IPS-11a (cell line): ENCODE data around the gene ZNF791.
"Not testable (repeated sequence)": the region's sequence is repeated elsewhere in the genome, so short reads cannot be mapped to it uniquely, and the experiment has no call there.

ENCODE experiments used
- H3K4me3 ChIP-seq: one replicate; pipeline ENCODE4 v1.5.1; 2013; ENCODE audit warnings: low read depth, low read length, control low read depth

Gene ZNF791

GRCh38 chr19:12628040-12629022 lies 17.6 kb downstream of the ZNF791 start:
- no peak overlapping the region for H3K4me3 ChIP-seq

GRCh38 chr19:12629215-12629614 lies 18.5 kb downstream of the ZNF791 start:
- H3K4me3 ChIP-seq: no peak overlapping the region

GRCh38 chr19:12636631-12637030 lies 25.9 kb downstream of the ZNF791 start:
- no peak overlapping the region for H3K4me3 ChIP-seq

- H3K4me3 ChIP-seq: no peak overlapping the region
Measured at GRCh38 chr19:12638611-12639182, 28.0 kb downstream of the ZNF791 start.

- peak overlapping the region; percentile 45 for H3K4me3 ChIP-seq
Measured at GRCh38 chr19:12639901-12640613, 29.3 kb downstream of the ZNF791 start.

GRCh38 chr19:12641456-12641855 lies 30.7 kb downstream of the ZNF791 start:
- H3K4me3 ChIP-seq: no peak overlapping the region

GRCh38 chr19:12642506-12642905 lies 31.8 kb downstream of the ZNF791 start:
- H3K4me3 ChIP-seq: no peak overlapping the region

GRCh38 chr19:12643716-12644115 lies 33.0 kb downstream of the ZNF791 start:
- H3K4me3 ChIP-seq: not testable (repeated sequence)

GRCh38 chr19:12646551-12646950 lies 35.8 kb downstream of the ZNF791 start:
- no peak overlapping the region for H3K4me3 ChIP-seq

- no peak overlapping the region for H3K4me3 ChIP-seq
Measured at GRCh38 chr19:12647047-12647446, 36.3 kb downstream of the ZNF791 start.

GRCh38 chr19:12647490-12648071 lies 36.9 kb downstream of the ZNF791 start:
- no peak overlapping the region for H3K4me3 ChIP-seq

- H3K4me3 ChIP-seq: no peak overlapping the region
Measured at GRCh38 chr19:12648088-12648487, 37.4 kb downstream of the ZNF791 start.

GRCh38 chr19:12649941-12650340 lies 39.2 kb downstream of the ZNF791 start:
- H3K4me3 ChIP-seq: no peak overlapping the region

GRCh38 chr19:12652219-12652618 lies 41.5 kb downstream of the ZNF791 start:
- no peak overlapping the region for H3K4me3 ChIP-seq

GRCh38 chr19:12655546-12655945 lies 44.8 kb downstream of the ZNF791 start:
- H3K4me3 ChIP-seq: no peak overlapping the region

- no peak overlapping the region for H3K4me3 ChIP-seq
Measured at GRCh38 chr19:12656899-12657571, 46.3 kb downstream of the ZNF791 start.

GRCh38 chr19:12657966-12658365 lies 47.2 kb downstream of the ZNF791 start:
- no peak overlapping the region for H3K4me3 ChIP-seq

- H3K4me3 ChIP-seq: no peak overlapping the region
Measured at GRCh38 chr19:12660980-12661379, 50.3 kb downstream of the ZNF791 start.

- H3K4me3 ChIP-seq: no peak overlapping the region
Measured at GRCh38 chr19:12664406-12665280, 53.9 kb downstream of the ZNF791 start.

- H3K4me3 ChIP-seq: no peak overlapping the region
Measured at GRCh38 chr19:12665281-12665573, 54.5 kb downstream of the ZNF791 start.
